A673 (cell line): ENCODE measurements around the gene ATP4A.

Experiments used
- EZH2 ChIP-seq: fragments of 200-600 bp; sonication (generic); IDR thresholded peaks from 2 replicates; pipeline ENCODE4 v1.6.1; 2017; ENCODE audit warnings: borderline replicate concordance, low read depth, mild to moderate bottlenecking, mixed read lengths, antibody characterized with exemption, low read length; ENCODE audit not compliant: poor library complexity, severe bottlenecking
- TF ChIP-seq, protein P1 (sequence below): fragments of 300-800, 200-600 bp; sonication (generic); conservative IDR thresholded peaks from 2 replicates; pipeline ENCODE4 v1.5.1; 2017; ENCODE audit warnings: low read depth, mild to moderate bottlenecking, antibody characterized with exemption, low read length, moderate library complexity, mixed read lengths

- TF ChIP-seq, protein P1, sequence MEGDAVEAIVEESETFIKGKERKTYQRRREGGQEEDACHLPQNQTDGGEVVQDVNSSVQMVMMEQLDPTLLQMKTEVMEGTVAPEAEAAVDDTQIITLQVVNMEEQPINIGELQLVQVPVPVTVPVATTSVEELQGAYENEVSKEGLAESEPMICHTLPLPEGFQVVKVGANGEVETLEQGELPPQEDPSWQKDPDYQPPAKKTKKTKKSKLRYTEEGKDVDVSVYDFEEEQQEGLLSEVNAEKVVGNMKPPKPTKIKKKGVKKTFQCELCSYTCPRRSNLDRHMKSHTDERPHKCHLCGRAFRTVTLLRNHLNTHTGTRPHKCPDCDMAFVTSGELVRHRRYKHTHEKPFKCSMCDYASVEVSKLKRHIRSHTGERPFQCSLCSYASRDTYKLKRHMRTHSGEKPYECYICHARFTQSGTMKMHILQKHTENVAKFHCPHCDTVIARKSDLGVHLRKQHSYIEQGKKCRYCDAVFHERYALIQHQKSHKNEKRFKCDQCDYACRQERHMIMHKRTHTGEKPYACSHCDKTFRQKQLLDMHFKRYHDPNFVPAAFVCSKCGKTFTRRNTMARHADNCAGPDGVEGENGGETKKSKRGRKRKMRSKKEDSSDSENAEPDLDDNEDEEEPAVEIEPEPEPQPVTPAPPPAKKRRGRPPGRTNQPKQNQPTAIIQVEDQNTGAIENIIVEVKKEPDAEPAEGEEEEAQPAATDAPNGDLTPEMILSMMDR: no peak
- no peak for TF ChIP-seq EZH2
Measured at GRCh38 chr19:35525873-35526272, 37.6 kb downstream of the ATP4A start.
